ENCODE results near the gene DDRGK1. TPM values are rescaled to one million over a fixed set of nuclear protein-coding genes. Genes with fewer than 3 reads are reported as not detected.
A peak's percentile ranks its signal among the peaks of the same experiment; 100 is the strongest.

The DDRGK1 gene
- total RNA-seq, 1 donor from 2014 or later = 108 TPM

- no peak for DNase-seq
- H3K36me3 ChIP-seq = no peaks in the 10 kb centered on the region
- TF ChIP-seq CTCF (IDR thresholded peaks at IDR 0.05) = no peak
- no peak overlapping the region for H3K4me3 ChIP-seq
- no peaks in the 10 kb centered on the region for H3K9me3 ChIP-seq
- no peak for ATAC-seq
- no peak overlapping the region for H3K27ac ChIP-seq
- intact Hi-C loops (cut with DNase I) = no loop called here
- peaks cover 27% of the 10 kb centered on the region for H3K27me3 ChIP-seq
- H3K4me1 ChIP-seq = peaks cover 10% of the 10 kb centered on the region
These were observed 37.8 kb upstream of the DDRGK1 start for GRCh38 chr20:3242172-3242692.

GRCh38 chr20:3240776-3241363 is 36.4 kb upstream of the DDRGK1 start:
- intact Hi-C loops (cut with DNase I) = no loop called here
- H3K4me1 ChIP-seq = peaks cover 10% of the 10 kb centered on the region
- no peak overlapping the region for H3K27ac ChIP-seq
- DNase-seq (no peak), ATAC-seq (no peak)
- no peak for TF ChIP-seq CTCF (IDR thresholded peaks at IDR 0.05)
- peaks cover 28% of the 10 kb centered on the region for H3K27me3 ChIP-seq
- H3K4me3 ChIP-seq = peak overlapping the region; percentile 74
- H3K36me3 ChIP-seq = no peaks in the 10 kb centered on the region
- no peaks in the 10 kb centered on the region for H3K9me3 ChIP-seq

GRCh38 chr20:3239867-3240775 is 35.6 kb upstream of the DDRGK1 start:
- Histone ChIP-seq H3K36me3 (no peaks in the 10 kb centered on the region), H3K27me3 (peaks cover 28% of the 10 kb centered on the region), H3K4me1 (peaks cover 10% of the 10 kb centered on the region), H3K4me3 (peak overlapping the region; percentile 74), H3K9me3 (no peaks in the 10 kb centered on the region), H3K27ac (no peak overlapping the region)
- intact Hi-C loops (cut with DNase I) = no loop called here
- no peak for TF ChIP-seq CTCF (IDR thresholded peaks at IDR 0.05)
- ATAC-seq (peak; percentile 33), DNase-seq (no peak)

GRCh38 chr20:3239026-3239866 is 34.8 kb upstream of the DDRGK1 start, which contains the start of gene SLC4A11:
Gene SLC4A11, minus strand, starts transcription at chr20:3239190. Its CDS starts 53 bp downstream, at chr20:3239137.
- Histone ChIP-seq H3K9me3 (no peaks in the 10 kb centered on the region), H3K27ac (no peak within 1 kb of the TSS), H3K36me3 (no peaks in the 10 kb centered on the region), H3K4me1 (peaks cover 10% of the 10 kb centered on the region), H3K4me3 (peak within 1 kb of the TSS; percentile 74), H3K27me3 (peaks cover 28% of the 10 kb centered on the region)
- DNase-seq (peak; percentile 90), ATAC-seq (peak; percentile 84)
- intact Hi-C loops (cut with DNase I) = no loop called here
- TF ChIP-seq CTCF (IDR thresholded peaks at IDR 0.05) = no peak

- Histone ChIP-seq H3K27ac (no peak overlapping the region), H3K4me3 (peak overlapping the region; percentile 74), H3K9me3 (no peaks in the 10 kb centered on the region), H3K36me3 (no peaks in the 10 kb centered on the region), H3K4me1 (peaks cover 10% of the 10 kb centered on the region), H3K27me3 (peaks cover 28% of the 10 kb centered on the region)
- intact Hi-C loops (cut with DNase I) = no loop called here
- no peak for TF ChIP-seq CTCF (IDR thresholded peaks at IDR 0.05)
- ATAC-seq = peak; percentile 29
- no peak for DNase-seq
These were observed 34.1 kb upstream of the DDRGK1 start for GRCh38 chr20:3238616-3239025.
